Measurements from ENCODE around the gene CSMD2.
"Not testable (repeated sequence)": the region's sequence is repeated elsewhere in the genome, so short reads cannot be mapped to it uniquely, and the experiment has no call there.

The CSMD2 gene

DNA sequence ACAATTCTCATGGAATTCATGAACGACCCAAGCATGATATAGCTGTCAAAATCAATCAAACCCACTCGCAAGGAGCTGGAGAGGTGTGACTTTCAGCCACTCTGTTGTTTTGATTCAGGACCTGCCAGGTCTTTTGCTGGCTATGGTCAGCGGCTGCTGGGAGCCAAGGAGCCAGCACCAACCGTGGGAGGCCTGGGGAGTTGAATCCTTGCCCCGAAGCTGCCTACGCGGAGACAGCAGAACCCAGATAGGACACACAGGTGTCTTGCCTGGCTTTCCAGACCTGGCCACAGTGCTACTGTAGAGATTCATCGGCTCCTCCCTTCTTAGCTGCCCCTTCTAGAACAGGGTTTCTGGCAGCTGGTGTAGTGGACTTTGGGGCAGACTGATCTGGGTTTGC, 649.9 kb downstream of the CSMD2 start:
- no peak for DNase-seq (ENCODE audit: low read depth)
- TF ChIP-seq, protein P1, sequence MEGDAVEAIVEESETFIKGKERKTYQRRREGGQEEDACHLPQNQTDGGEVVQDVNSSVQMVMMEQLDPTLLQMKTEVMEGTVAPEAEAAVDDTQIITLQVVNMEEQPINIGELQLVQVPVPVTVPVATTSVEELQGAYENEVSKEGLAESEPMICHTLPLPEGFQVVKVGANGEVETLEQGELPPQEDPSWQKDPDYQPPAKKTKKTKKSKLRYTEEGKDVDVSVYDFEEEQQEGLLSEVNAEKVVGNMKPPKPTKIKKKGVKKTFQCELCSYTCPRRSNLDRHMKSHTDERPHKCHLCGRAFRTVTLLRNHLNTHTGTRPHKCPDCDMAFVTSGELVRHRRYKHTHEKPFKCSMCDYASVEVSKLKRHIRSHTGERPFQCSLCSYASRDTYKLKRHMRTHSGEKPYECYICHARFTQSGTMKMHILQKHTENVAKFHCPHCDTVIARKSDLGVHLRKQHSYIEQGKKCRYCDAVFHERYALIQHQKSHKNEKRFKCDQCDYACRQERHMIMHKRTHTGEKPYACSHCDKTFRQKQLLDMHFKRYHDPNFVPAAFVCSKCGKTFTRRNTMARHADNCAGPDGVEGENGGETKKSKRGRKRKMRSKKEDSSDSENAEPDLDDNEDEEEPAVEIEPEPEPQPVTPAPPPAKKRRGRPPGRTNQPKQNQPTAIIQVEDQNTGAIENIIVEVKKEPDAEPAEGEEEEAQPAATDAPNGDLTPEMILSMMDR (IDR thresholded peaks at IDR 0.05; ENCODE audit: control insufficient read depth, extremely low read depth, insufficient read depth): no peak
- H3K4me3 ChIP-seq (ENCODE audit: low read depth, low read length): no peak overlapping the region

DNA sequence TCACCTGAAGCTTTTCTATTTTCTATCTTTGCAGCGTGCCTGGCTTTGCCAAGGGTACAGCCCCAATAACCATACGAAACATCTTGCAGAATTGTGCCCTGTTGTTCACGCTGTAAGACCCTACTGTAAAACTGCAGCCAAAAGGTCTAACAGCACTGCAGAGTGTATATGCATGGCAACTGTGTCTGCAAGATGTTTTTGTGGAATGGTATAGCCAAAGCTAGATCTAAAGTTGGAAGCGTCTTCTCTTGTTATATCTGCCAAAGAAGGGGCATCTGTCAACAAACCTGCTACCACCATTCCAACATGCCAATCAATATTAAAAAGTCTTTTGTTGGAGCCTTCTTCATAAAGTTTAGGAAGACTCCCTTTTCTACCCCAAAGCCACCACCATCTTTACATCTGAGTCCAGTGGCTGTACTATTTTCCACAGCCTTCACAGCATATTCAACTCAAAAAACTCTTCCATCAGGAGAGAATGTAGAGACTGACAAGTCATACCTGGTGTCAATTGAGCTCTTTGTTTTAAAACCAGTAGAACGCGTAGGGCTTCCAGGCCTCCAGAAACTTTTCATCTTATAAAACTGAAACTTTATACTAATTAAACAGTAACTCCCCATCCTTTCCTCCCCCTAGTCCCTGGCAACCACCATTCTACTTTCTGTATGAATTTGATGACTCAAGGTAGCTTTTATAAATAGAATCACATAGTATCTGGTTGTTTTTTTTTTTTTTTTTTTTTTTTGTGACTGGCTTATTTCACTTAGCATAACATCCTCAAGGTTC, 652.6 kb downstream of the CSMD2 start:
- DNase-seq (ENCODE audit: low read depth): peak; percentile 32
- TF ChIP-seq, protein P1 (IDR thresholded peaks at IDR 0.05; ENCODE audit: control insufficient read depth, extremely low read depth, insufficient read depth): no peak
- no peak overlapping the region for H3K4me3 ChIP-seq (ENCODE audit: low read depth, low read length)

DNA sequence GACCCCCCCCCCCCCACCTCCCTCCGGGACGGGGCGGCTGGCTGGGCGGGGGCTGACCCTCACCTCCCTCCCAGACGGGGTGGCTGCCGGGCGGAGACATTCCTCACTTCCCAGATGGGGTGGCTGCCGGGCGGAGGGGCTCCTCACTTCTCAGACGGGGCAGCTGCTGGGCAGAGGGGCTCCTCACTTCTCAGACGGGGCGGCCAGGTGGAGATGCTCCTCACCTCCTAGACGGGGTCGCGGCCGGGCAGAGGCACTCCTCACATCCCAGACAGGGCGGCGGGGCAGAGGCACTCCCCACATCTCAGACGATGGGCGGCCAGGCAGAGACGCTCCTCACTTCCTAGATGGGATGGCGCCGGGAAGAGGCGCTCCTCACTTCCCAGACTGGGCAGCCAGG, 655.8 kb downstream of the CSMD2 start:
- not testable (repeated sequence) for DNase-seq (ENCODE audit: low read depth)

DNA sequence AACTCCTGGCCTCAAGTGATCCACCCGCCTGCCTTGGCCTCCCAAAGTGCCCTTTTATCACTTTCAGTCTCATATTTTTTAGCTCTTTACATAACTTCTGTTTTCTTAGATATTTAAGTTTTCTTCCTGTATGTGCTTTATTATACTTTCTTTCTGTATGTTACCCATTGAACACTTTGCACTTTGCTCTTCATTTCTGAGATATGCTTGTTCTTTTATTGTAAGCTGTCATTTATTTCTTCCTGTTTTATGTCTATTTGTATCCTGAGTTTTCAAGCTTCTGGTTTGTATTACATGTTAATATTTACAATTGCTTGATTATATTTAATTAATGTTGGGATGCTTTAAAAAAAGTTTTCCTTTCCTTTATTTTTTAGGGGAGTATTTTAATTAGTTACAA, 656.9 kb downstream of the CSMD2 start:
- no peak for DNase-seq (ENCODE audit: low read depth)
- TF ChIP-seq, protein P1 (IDR thresholded peaks at IDR 0.05; ENCODE audit: control insufficient read depth, extremely low read depth, insufficient read depth): no peak
- H3K4me3 ChIP-seq (ENCODE audit: low read depth, low read length): no peak overlapping the region

More for the DNA sequence above, 655.8 kb downstream of the CSMD2 start:
- H3K4me3 ChIP-seq (ENCODE audit: low read depth, low read length): not testable (repeated sequence)

DNA sequence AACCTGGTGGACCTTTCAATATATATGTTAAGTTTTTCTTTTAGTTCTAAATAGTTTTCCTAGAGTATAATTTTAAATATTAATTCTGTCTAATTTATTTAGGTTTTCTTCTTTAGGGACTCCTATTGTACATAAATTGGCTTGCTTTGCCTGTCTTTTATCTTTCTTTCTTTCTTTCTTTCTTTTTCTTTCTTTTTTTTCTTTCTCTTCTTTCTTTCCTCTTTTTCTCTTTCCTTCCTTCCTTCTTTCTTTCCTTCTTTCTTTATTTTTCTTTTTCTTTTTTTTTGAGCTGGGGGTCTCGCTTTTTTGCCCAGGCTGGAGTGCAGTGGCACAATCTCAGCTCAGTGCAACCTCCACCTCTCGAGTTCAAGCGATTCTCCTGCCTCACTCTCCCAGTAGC, 657.4 kb downstream of the CSMD2 start:
- no peak overlapping the region for H3K4me3 ChIP-seq (ENCODE audit: low read depth, low read length)
- TF ChIP-seq, protein P1 (IDR thresholded peaks at IDR 0.05; ENCODE audit: control insufficient read depth, extremely low read depth, insufficient read depth): no peak
- no peak for DNase-seq (ENCODE audit: low read depth)

DNA sequence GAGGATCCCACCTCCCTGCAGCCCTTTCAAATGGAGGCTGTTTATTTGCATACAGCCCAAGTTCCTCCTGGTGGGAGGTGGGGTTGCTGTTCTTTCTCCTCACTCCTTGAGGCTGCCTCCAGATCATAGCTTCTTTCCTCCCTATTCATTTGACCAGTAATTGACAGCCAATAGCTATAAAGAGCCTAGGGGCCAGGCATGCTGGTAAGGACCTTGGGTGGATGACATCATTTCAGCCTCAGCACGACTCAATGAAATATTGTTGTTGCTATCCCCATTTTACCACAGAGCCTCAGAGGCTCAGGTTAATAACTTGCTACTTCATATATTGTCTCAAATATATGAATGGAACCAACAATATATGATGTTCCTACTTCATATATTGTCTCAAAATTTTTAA, 661.5 kb downstream of the CSMD2 start:
- no peak overlapping the region for H3K4me3 ChIP-seq (ENCODE audit: low read depth, low read length)
- TF ChIP-seq, protein P1 (IDR thresholded peaks at IDR 0.05; ENCODE audit: control insufficient read depth, extremely low read depth, insufficient read depth): no peak
- no peak for DNase-seq (ENCODE audit: low read depth)

DNA sequence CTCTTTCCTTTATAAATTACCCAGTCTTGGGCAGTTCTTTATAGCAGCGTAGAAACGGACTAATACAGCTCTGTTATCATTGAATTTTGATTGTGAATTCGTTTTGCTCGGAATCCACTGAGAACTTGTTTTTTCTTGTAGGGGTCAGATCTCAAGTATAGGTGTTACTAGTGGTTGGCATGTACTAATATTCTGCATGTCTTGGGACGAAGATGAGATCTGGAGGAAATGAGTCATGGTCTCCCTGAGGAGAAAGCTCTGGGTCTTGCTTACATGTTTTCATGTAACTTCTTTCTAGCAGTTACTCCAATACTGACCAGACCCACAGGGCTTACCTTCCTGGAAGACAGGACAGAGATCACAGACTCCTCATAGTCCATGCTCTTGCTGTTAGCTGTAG, 662.3 kb downstream of the CSMD2 start:
- TF ChIP-seq, protein P1 (IDR thresholded peaks at IDR 0.05; ENCODE audit: control insufficient read depth, extremely low read depth, insufficient read depth): no peak
- no peak overlapping the region for H3K4me3 ChIP-seq (ENCODE audit: low read depth, low read length)
- no peak for DNase-seq (ENCODE audit: low read depth)

All from LNCaP clone FGC (cell line).